ENCODE results near the gene LAMC3. TPM values are rescaled to one million over a fixed set of nuclear protein-coding genes. Genes with fewer than 3 reads are reported as not detected.

Gene LAMC3
- total and polyA plus RNA-seq, 3 donors from 2014 or later: 35.9 to 136 (median 86.3) TPM

- Histone ChIP-seq H3K4me1 (peaks cover 24% of the 10 kb centered on the region), H3K36me3 (ENCODE audit: low read depth, missing control alignments) (no peaks in the 10 kb centered on the region), H3K4me3 (no peak overlapping the region), H3K27ac (peak overlapping the region in 1 of 2 donors; percentile 56), H3K27me3 (no peaks in the 10 kb centered on the region), H3K9me3 (no peaks in the 10 kb centered on the region)
- no peak for DNase-seq
- 92 to 97% methylated on average over 16 to 19 of the region's 19 CpGs for WGBS, 2 donors
- intact Hi-C loops (cut with DNase I; ENCODE audit: low total_unique reads): no loop called here
- TF ChIP-seq POLR2A (IDR thresholded peaks at IDR 0.05) (no peak), CTCF (IDR thresholded peaks at IDR 0.05) (no peak)
Measured at GRCh38 chr9:131038256-131039128, 29.5 kb downstream of the LAMC3 start.

- DNase-seq: no peak
- TF ChIP-seq POLR2A (IDR thresholded peaks at IDR 0.05) (no peak), CTCF (IDR thresholded peaks at IDR 0.05) (no peak)
- H3K4me1 ChIP-seq: peaks cover 24% of the 10 kb centered on the region
- intact Hi-C loops (cut with DNase I; ENCODE audit: low total_unique reads): no loop called here
- 90% methylated on average over 17 to 18 of the region's 18 CpGs for WGBS, 2 donors
- H3K36me3 ChIP-seq (ENCODE audit: low read depth, missing control alignments): no peaks in the 10 kb centered on the region
- no peaks in the 10 kb centered on the region for H3K9me3 ChIP-seq
- no peaks in the 10 kb centered on the region for H3K27me3 ChIP-seq
- H3K4me3 ChIP-seq: no peak overlapping the region
- no peak overlapping the region for H3K27ac ChIP-seq
Measured at GRCh38 chr9:131039129-131039954, 30.4 kb downstream of the LAMC3 start.

GRCh38 chr9:131042666-131043065 is 33.7 kb downstream of the LAMC3 start:
- peak overlapping the region in 1 of 2 donors; percentile 14 for H3K27ac ChIP-seq
- H3K4me3 ChIP-seq: no peak overlapping the region
- H3K36me3 ChIP-seq (ENCODE audit: low read depth, missing control alignments): no peaks in the 10 kb centered on the region
- no peaks in the 10 kb centered on the region for H3K27me3 ChIP-seq
- H3K9me3 ChIP-seq: no peaks in the 10 kb centered on the region
- intact Hi-C loops (cut with DNase I; ENCODE audit: low total_unique reads): loop anchor here (10.0 kb wide), 1 partner anchor 338 kb away; no protein-coding TSS in a partner anchor
- no peak for TF ChIP-seq CTCF (IDR thresholded peaks at IDR 0.05)
- TF ChIP-seq POLR2A (IDR thresholded peaks at IDR 0.05): no peak
- DNase-seq: no peak
- peaks cover 8% of the 10 kb centered on the region for H3K4me1 ChIP-seq

- Histone ChIP-seq H3K4me3 (no peak overlapping the region), H3K27ac (peak overlapping the region in 1 of 2 donors; percentile 14), H3K27me3 (no peaks in the 10 kb centered on the region), H3K9me3 (no peaks in the 10 kb centered on the region), H3K36me3 (ENCODE audit: low read depth, missing control alignments) (no peaks in the 10 kb centered on the region), H3K4me1 (peaks cover 4% of the 10 kb centered on the region)
- WGBS, 2 donors: 54 to 73% methylated on average over 2 of the region's 2 CpGs
- intact Hi-C loops (cut with DNase I; ENCODE audit: low total_unique reads): loop anchor here (10.0 kb wide), 1 partner anchor 338 kb away; no protein-coding TSS in a partner anchor
- no peak for DNase-seq
- TF ChIP-seq POLR2A (IDR thresholded peaks at IDR 0.05) (no peak), CTCF (IDR thresholded peaks at IDR 0.05) (no peak)
Measured at GRCh38 chr9:131043087-131043486, 34.1 kb downstream of the LAMC3 start.

All from testis (tissue), 3 donors.